Hepatocyte (in vitro differentiated cells): ENCODE results near the gene BEST2. TPM values are rescaled to one million over a fixed set of nuclear protein-coding genes. Genes with fewer than 3 reads are reported as not detected.
A peak's percentile ranks its signal among the peaks of the same experiment; 100 is the strongest.

Source experiments
- DNase-seq: peaks from one replicate; pipeline ENCODE4 v3.0.0-alpha.2; 2016; ENCODE audit warnings: low spot score
- H2AFZ ChIP-seq: fragments of 200-600 bp; sonication (generic); 2 replicates; pipeline ENCODE4 v1.6.0; 2016; ENCODE audit warnings: antibody characterized with exemption, mild to moderate bottlenecking
- H3K27ac ChIP-seq: fragments of 200-600 bp; sonication (generic); 2 replicates; pipeline ENCODE4 v1.5.1; 2016; ENCODE audit warnings: mild to moderate bottlenecking
- H3K27me3 ChIP-seq: fragments of 200-600 bp; sonication (generic); 2 replicates; pipeline ENCODE4 v1.6.1; 2016
- H3K36me3 ChIP-seq: fragments of 200-600 bp; sonication (generic); replicated peaks from 2 replicates; pipeline ENCODE4 v1.5.1; 2016; ENCODE audit warnings: low read depth; ENCODE audit not compliant: insufficient read depth
- H3K4me1 ChIP-seq: fragments of 200-600 bp; sonication (generic); 2 replicates; pipeline ENCODE4 v1.5.1; 2016; ENCODE audit warnings: mild to moderate bottlenecking, moderate library complexity; ENCODE audit not compliant: insufficient read depth
- H3K4me2 ChIP-seq: fragments of 200-600 bp; sonication (generic); 2 replicates; pipeline ENCODE4 v1.6.0; 2016
- H3K4me3 ChIP-seq: fragments of 200-600 bp; sonication (generic); 2 replicates; pipeline ENCODE4 v1.5.1; 2016; ENCODE audit warnings: mild to moderate bottlenecking
- H3K79me2 ChIP-seq: fragments of 200-600 bp; sonication (generic); 2 replicates; pipeline ENCODE4 v1.6.0; 2017; ENCODE audit warnings: mild to moderate bottlenecking
- H3K9me2 ChIP-seq: fragments of 200-600 bp; sonication (generic); replicated peaks from 2 replicates; pipeline ENCODE4 v1.6.0; 2017; ENCODE audit warnings: mild to moderate bottlenecking; ENCODE audit not compliant: insufficient read depth
- H3K9me3 ChIP-seq: fragments of 200-600 bp; sonication (generic); 2 replicates; pipeline ENCODE4 v1.5.1; 2016; ENCODE audit warnings: low read depth, mild to moderate bottlenecking
- H4K20me1 ChIP-seq: fragments of 200-600 bp; sonication (generic); 2 replicates; pipeline ENCODE4 v1.6.0; 2016; ENCODE audit warnings: mild to moderate bottlenecking; ENCODE audit not compliant: insufficient read depth, poor library complexity, severe bottlenecking
- CTCF ChIP-seq: fragments of 200-600 bp; sonication (generic); IDR thresholded peaks from 2 replicates; pipeline ENCODE4 v1.5.1; 2016; ENCODE audit warnings: antibody characterized with exemption, mild to moderate bottlenecking; ENCODE audit not compliant: poor library complexity
- EZH2 ChIP-seq: fragments of 200-600 bp; sonication (generic); IDR thresholded peaks from 2 replicates; pipeline ENCODE4 v1.6.1; 2016; ENCODE audit warnings: antibody characterized with exemption, mild to moderate bottlenecking, borderline replicate concordance
- EZH2phosphoT487 ChIP-seq: fragments of 200-600 bp; sonication (generic); IDR thresholded peaks from one replicate; pipeline ENCODE4 v1.6.1; 2018; ENCODE audit warnings: antibody characterized with exemption, mild to moderate bottlenecking, low read depth, moderate library complexity; ENCODE audit not compliant: unreplicated experiment, severe bottlenecking
- WGBS: methylation state at CpG from one replicate; pipeline ENCODE4 v1.1.6; 2016; ENCODE audit warnings: low lambda C conversion rate; ENCODE audit errors: missing lambda C conversion rate; 5-methylcytosine and 5-hydroxymethylcytosine counted together
- polyA plus RNA-seq: library from polyadenylated mRNA; unstranded; fragments of >200 nt; fragmentation: Nextera tagmentation; extraction: Ambion mirVana; gene quantifications from 2 replicates; pipeline ENCODE4 v1.2.1, GENCODE V29; 2016
- total RNA-seq: library from RNA; depleted of rRNA; stranded (reverse); fragments of >200 nt; gene quantifications from 2 replicates; pipeline ENCODE4 v1.2.3, GENCODE V29; 2014

The BEST2 gene
- total and polyA plus RNA-seq, 2 experiments from 2014 or later = not detected

- H2AFZ ChIP-seq = no peak overlapping the region
- H3K27ac ChIP-seq = peak overlapping the region; percentile 99
- no peaks in the 10 kb centered on the region for H3K9me2 ChIP-seq
- no peak for DNase-seq
- WGBS = 2% methylated on average over 20 of the region's 22 CpGs
- peak overlapping the region; percentile 84 for H3K4me2 ChIP-seq
- H3K4me1 ChIP-seq = peaks cover 29% of the 10 kb centered on the region
- H3K79me2 ChIP-seq = peaks cover 18% of the 10 kb centered on the region
- TF ChIP-seq EZH2phosphoT487 = peak; percentile 41
- no peak for TF ChIP-seq EZH2
- H3K4me3 ChIP-seq = peak overlapping the region; percentile 94
- H4K20me1 ChIP-seq = peaks cover 10% of the 10 kb centered on the region
- no peaks in the 10 kb centered on the region for H3K9me3 ChIP-seq
- H3K36me3 ChIP-seq = no peaks in the 10 kb centered on the region
- no peaks in the 10 kb centered on the region for H3K27me3 ChIP-seq
Measured at GRCh38 chr19:12792853-12793289, 41.3 kb downstream of the BEST2 start.

DNA sequence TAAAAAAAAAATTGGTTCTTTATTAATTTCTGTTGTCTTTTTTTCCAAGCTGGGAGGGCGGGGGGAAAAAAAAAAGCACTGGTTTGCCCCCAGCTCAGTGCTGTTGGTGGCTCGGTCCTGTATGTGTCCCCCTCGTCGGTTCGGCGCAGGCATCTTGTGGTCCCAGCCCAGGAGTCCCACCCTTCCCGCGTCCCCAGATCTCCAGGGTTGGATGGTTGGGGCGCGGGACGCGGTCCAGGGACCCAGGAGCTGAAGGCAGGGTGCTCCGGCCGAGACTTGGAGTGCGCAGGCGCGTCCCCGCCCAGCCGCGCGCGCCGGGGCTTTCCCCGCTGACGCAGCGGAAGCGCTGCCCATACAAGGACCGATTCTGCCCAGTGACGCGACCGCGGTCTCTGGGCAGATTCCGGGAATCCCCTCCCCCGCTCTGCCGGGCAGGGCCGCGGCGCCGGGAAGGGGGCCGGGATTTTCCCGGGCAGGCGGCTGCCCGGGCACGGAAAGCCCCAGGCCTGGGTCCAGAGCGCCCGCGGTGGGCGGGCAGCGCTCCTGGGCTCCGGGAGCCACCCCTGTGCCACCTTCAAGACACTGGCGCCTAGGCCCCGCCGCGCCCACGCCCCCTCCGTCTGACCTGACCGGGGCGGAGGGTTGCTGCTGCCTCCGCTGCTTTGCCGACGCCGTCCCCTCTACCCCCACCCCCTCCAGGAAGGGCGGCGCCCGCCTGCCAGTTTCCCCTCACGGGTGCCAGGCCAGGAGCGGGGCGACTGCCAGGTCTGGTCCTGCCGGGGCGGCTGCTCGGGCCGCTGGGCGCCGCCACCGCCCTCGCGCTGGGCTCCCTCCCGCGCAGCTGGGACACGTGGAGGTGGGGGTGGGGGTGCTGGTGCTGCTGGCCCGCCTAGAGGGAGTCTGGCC, 42.0 kb downstream of the BEST2 start:
- Histone ChIP-seq H3K27ac (peak overlapping the region; percentile 99), H3K4me2 (peak overlapping the region; percentile 84), H4K20me1 (peaks cover 10% of the 10 kb centered on the region), H2AFZ (no peak overlapping the region), H3K4me3 (peak overlapping the region; percentile 94), H3K79me2 (peaks cover 18% of the 10 kb centered on the region), H3K36me3 (no peaks in the 10 kb centered on the region), H3K9me2 (no peaks in the 10 kb centered on the region), H3K9me3 (no peaks in the 10 kb centered on the region), H3K4me1 (peaks cover 22% of the 10 kb centered on the region), H3K27me3 (no peaks in the 10 kb centered on the region)
- peak; percentile 96 for DNase-seq
- no peak for TF ChIP-seq CTCF
- no peak for TF ChIP-seq EZH2phosphoT487
- TF ChIP-seq EZH2 = no peak
- under 1% methylated on average over 42 of the region's 81 CpGs for WGBS

DNA sequence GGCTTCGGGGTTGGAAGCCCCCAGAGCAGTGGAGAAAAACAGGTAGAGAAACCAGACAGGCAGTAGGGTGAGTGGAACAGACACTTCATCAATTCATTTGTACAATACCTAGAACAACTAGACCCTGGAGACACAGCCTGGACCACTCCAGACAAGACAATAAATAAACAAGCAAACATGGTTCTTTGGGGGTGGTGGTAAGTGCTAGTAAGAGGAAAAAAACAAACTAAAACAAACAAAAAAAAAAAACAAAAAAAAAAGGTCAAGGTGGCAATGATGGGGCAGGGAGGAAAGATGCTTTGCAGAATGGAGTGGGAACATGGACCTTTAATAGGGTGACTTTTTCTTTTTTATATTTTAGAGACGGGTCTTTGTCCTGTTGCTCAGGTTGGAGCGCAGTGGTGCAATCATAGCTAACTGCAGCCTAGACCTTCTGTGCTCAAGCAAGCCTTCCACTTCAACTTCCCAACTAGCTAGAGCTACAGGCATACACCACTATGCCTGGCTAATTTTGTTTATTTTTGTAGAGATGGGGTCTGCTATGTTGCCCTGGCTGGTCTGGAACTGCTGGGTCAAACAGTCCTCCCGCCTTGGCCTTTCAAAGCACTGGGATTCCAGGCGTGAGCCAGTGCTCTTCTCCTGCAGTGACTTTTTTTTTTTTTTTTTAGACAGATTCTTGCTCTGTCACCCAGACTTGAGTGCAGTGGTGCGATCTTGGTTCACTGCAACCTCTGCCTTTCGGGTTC, 42.8 kb downstream of the BEST2 start:
- no peaks in the 10 kb centered on the region for H3K9me2 ChIP-seq
- peaks cover 20% of the 10 kb centered on the region for H3K79me2 ChIP-seq
- no peak for DNase-seq
- H3K9me3 ChIP-seq = no peaks in the 10 kb centered on the region
- peaks cover 10% of the 10 kb centered on the region for H4K20me1 ChIP-seq
- no peaks in the 10 kb centered on the region for H3K27me3 ChIP-seq
- peak overlapping the region; percentile 99 for H3K27ac ChIP-seq
- TF ChIP-seq EZH2 (no peak), EZH2phosphoT487 (no peak), CTCF (no peak)
- H3K4me2 ChIP-seq = peak overlapping the region; percentile 84
- no peaks in the 10 kb centered on the region for H3K36me3 ChIP-seq
- H3K4me3 ChIP-seq = peak overlapping the region; percentile 12
- no peak overlapping the region for H2AFZ ChIP-seq
- H3K4me1 ChIP-seq = peaks cover 14% of the 10 kb centered on the region
- 73% methylated on average over 7 of the region's 7 CpGs for WGBS

DNA sequence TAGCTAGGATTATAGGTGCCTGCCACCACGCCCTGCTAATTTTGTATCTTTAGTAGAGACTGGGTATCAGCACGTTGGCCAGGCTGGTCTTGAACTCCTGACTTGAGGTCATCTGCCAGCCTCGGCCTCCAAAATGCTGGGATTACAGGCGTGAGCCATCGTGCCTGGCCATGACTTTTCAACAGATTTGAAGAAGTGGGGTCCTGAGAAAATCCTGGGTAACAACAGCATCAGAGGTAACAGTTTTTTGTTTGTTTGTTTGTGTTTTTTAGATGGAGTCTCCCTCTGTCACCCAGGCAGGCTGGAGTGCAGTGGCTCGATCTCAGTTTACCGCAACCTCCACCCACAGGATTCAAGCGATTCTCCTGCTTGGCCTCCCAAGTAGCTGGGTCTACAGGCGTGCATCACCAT, 43.4 kb downstream of the BEST2 start:
- H3K27me3 ChIP-seq = no peaks in the 10 kb centered on the region
- H3K36me3 ChIP-seq = no peaks in the 10 kb centered on the region
- H3K4me3 ChIP-seq = no peak overlapping the region
- WGBS = 85% methylated on average over 9 of the region's 9 CpGs
- no peak overlapping the region for H3K4me2 ChIP-seq
- no peak overlapping the region for H2AFZ ChIP-seq
- H3K9me2 ChIP-seq = no peaks in the 10 kb centered on the region
- TF ChIP-seq CTCF (no peak), EZH2 (no peak), EZH2phosphoT487 (no peak)
- H4K20me1 ChIP-seq = peaks cover 10% of the 10 kb centered on the region
- peak overlapping the region; percentile 99 for H3K27ac ChIP-seq
- no peaks in the 10 kb centered on the region for H3K9me3 ChIP-seq
- peaks cover 16% of the 10 kb centered on the region for H3K4me1 ChIP-seq
- H3K79me2 ChIP-seq = peaks cover 26% of the 10 kb centered on the region
- no peak for DNase-seq
